ENCODE results near the gene MAGI1.

GRCh38 chr3:65573548-65574116 is 465.1 kb downstream of the MAGI1 start:
- no peak for TF ChIP-seq CTCF (conservative IDR thresholded peaks at IDR 0.05 in 1 of 2, IDR thresholded peaks at IDR 0.05 in 1 of 2; ENCODE audit: low read depth in 1 of 2, low read length in 2 of 2)
- no peak for TF ChIP-seq EZH2 (IDR thresholded peaks at IDR 0.05; ENCODE audit: low read length, missing control alignments)
